Liver (tissue), 3 donors: Measurements from ENCODE around the gene COL11A2.

Source experiments
- ATF3 ChIP-seq: IDR thresholded peaks from 2 replicates; pipeline ENCODE4 v1.6.1; 2016; ENCODE audit warnings: antibody characterized with exemption
- CTCF ChIP-seq: fragments of 150-350 bp; IDR thresholded peaks from 2 replicates; pipeline ENCODE4 v1.5.1; 2017; ENCODE audit warnings: improper control_type of control experiment, low read depth, low read length; ENCODE audit not compliant: missing input control
- FOXA2 ChIP-seq: IDR thresholded peaks from 2 replicates; pipeline ENCODE4 v1.6.1; 2016; ENCODE audit warnings: antibody characterized with exemption
- GABPA ChIP-seq, 2 donors: IDR thresholded peaks in 1 of 2; conservative IDR thresholded peaks in 1 of 2; 2 replicates each; pipeline ENCODE4 v1.6.1; 2016; ENCODE audit warnings: antibody characterized with exemption in 2 of 2, mild to moderate bottlenecking in 1 of 2, moderate library complexity in 1 of 2
- HNF4A ChIP-seq, 2 donors: conservative IDR thresholded peaks; 2 replicates each; pipeline ENCODE4 v1.6.1; 2016; ENCODE audit warnings: antibody characterized with exemption in 2 of 2, mild to moderate bottlenecking in 2 of 2
- HNF4G ChIP-seq: IDR thresholded peaks from 2 replicates; pipeline ENCODE4 v1.6.1; 2016; ENCODE audit warnings: antibody characterized with exemption
- JUND ChIP-seq, 2 donors: IDR thresholded peaks; 2 replicates each; pipeline ENCODE4 v1.6.1; 2016; ENCODE audit warnings: antibody characterized with exemption in 2 of 2
- MAX ChIP-seq: IDR thresholded peaks from 2 replicates; pipeline ENCODE4 v1.6.1; 2016; ENCODE audit warnings: antibody characterized with exemption
- RAD21 ChIP-seq, 2 donors: IDR thresholded peaks; 2 replicates each; pipeline ENCODE4 v1.6.1; 2016; ENCODE audit warnings: antibody characterized with exemption in 2 of 2, mild to moderate bottlenecking in 2 of 2
- TAF1 ChIP-seq: conservative IDR thresholded peaks from 2 replicates; pipeline ENCODE4 v1.6.1; 2016; ENCODE audit warnings: antibody characterized with exemption, mild to moderate bottlenecking
- TF ChIP-seq, protein P1 (sequence below): IDR thresholded peaks from 2 replicates; pipeline ENCODE4 v1.6.1; 2016; ENCODE audit warnings: antibody characterized with exemption
- TF ChIP-seq, protein P2 (sequence below): IDR thresholded peaks from 2 replicates; pipeline ENCODE4 v1.6.1; 2016; ENCODE audit warnings: antibody characterized with exemption, mild to moderate bottlenecking
- donor health status: healthy.
- donor health status: healthy.

DNA sequence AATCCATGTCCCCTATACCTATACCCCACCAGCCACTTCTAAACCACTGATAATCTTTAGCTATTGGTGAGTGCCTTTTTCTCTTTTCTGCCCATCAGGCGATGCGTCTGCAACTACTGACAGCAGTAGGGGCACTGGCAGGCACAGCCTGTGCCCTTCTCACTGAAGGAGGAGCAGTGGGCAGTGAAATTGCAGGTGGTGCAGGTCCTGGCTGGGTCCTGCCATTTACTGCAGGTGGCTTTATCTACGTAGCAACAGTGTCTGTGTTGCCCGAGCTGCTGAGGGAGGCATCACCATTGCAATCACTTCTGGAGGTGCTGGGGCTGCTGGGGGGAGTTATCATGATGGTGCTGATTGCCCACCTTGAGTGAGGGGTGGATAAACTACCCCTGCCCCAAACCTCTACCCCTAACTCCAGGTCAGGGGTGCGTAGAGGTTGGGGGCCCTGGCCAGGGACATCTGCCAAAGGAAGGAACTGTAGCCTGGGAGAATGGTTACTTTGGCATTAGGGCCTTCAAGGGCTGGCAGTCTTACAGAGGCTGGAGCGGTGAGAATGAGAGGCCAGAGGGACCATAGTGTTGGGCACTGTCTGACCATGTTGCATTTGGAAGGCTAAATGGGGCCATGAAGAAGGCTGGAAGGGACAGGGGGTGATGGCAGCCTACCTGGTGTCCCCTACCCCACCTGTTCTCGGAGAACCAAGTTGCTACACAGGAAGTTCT lies 11.3 kb upstream of the COL11A2 start:
- no peak for TF ChIP-seq CTCF
- TF ChIP-seq HNF4G = no peak
- no peak for TF ChIP-seq HNF4A (conservative IDR thresholded peaks at IDR 0.05)
- no peak for TF ChIP-seq JUND (IDR thresholded peaks at IDR 0.05)
- TF ChIP-seq, protein P1, sequence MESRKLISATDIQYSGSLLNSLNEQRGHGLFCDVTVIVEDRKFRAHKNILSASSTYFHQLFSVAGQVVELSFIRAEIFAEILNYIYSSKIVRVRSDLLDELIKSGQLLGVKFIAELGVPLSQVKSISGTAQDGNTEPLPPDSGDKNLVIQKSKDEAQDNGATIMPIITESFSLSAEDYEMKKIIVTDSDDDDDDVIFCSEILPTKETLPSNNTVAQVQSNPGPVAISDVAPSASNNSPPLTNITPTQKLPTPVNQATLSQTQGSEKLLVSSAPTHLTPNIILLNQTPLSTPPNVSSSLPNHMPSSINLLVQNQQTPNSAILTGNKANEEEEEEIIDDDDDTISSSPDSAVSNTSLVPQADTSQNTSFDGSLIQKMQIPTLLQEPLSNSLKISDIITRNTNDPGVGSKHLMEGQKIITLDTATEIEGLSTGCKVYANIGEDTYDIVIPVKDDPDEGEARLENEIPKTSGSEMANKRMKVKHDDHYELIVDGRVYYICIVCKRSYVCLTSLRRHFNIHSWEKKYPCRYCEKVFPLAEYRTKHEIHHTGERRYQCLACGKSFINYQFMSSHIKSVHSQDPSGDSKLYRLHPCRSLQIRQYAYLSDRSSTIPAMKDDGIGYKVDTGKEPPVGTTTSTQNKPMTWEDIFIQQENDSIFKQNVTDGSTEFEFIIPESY = no peak
- TF ChIP-seq TAF1 = no peak
- no peak for TF ChIP-seq MAX
- no peak for TF ChIP-seq GABPA (IDR thresholded peaks at IDR 0.05 in 1 of 2, conservative IDR thresholded peaks at IDR 0.05 in 1 of 2)
- TF ChIP-seq RAD21 (IDR thresholded peaks at IDR 0.05) = no peak
- TF ChIP-seq ATF3 = no peak
- TF ChIP-seq, protein P2, sequence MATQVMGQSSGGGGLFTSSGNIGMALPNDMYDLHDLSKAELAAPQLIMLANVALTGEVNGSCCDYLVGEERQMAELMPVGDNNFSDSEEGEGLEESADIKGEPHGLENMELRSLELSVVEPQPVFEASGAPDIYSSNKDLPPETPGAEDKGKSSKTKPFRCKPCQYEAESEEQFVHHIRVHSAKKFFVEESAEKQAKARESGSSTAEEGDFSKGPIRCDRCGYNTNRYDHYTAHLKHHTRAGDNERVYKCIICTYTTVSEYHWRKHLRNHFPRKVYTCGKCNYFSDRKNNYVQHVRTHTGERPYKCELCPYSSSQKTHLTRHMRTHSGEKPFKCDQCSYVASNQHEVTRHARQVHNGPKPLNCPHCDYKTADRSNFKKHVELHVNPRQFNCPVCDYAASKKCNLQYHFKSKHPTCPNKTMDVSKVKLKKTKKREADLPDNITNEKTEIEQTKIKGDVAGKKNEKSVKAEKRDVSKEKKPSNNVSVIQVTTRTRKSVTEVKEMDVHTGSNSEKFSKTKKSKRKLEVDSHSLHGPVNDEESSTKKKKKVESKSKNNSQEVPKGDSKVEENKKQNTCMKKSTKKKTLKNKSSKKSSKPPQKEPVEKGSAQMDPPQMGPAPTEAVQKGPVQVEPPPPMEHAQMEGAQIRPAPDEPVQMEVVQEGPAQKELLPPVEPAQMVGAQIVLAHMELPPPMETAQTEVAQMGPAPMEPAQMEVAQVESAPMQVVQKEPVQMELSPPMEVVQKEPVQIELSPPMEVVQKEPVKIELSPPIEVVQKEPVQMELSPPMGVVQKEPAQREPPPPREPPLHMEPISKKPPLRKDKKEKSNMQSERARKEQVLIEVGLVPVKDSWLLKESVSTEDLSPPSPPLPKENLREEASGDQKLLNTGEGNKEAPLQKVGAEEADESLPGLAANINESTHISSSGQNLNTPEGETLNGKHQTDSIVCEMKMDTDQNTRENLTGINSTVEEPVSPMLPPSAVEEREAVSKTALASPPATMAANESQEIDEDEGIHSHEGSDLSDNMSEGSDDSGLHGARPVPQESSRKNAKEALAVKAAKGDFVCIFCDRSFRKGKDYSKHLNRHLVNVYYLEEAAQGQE = no peak
- TF ChIP-seq FOXA2 = no peak
